Measurements from ENCODE around the gene PRDM10.
A peak's percentile ranks its signal among the peaks of the same experiment; 100 is the strongest.

- peak in 1 of 3 experiments; percentile 15; a peak in 1 of 6 replicates for TF ChIP-seq CTCF (IDR thresholded peaks at IDR 0.05 in 2 of 3, conservative IDR thresholded peaks at IDR 0.05 in 1 of 3; ENCODE audit: borderline replicate concordance in 1 of 3, insufficient read depth in 1 of 3, low read depth in 2 of 3, low read length in 2 of 3)
- TF ChIP-seq REST (IDR thresholded peaks at IDR 0.05; ENCODE audit: low read depth), result no peak
- TF ChIP-seq EZH2 (IDR thresholded peaks at IDR 0.05), result no peak
- TF ChIP-seq POLR2A (IDR thresholded peaks at IDR 0.05; ENCODE audit: borderline replicate concordance, extremely low read depth, insufficient read depth, insufficient read length), result no peak
- no peak for TF ChIP-seq ZFX (IDR thresholded peaks at IDR 0.05)
- TF ChIP-seq RAD21 (IDR thresholded peaks at IDR 0.05; ENCODE audit: low read depth), result no peak
- no peak for TF ChIP-seq TCF7L2 (IDR thresholded peaks at IDR 0.05; ENCODE audit: borderline replicate concordance, extremely low read depth, insufficient read depth, insufficient read length)
- no peak for TF ChIP-seq SRF (IDR thresholded peaks at IDR 0.05; ENCODE audit: low read depth)
- TF ChIP-seq, protein P1, sequence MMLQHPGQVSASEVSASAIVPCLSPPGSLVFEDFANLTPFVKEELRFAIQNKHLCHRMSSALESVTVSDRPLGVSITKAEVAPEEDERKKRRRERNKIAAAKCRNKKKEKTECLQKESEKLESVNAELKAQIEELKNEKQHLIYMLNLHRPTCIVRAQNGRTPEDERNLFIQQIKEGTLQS (IDR thresholded peaks at IDR 0.05), result no peak
- TF ChIP-seq, protein P2, sequence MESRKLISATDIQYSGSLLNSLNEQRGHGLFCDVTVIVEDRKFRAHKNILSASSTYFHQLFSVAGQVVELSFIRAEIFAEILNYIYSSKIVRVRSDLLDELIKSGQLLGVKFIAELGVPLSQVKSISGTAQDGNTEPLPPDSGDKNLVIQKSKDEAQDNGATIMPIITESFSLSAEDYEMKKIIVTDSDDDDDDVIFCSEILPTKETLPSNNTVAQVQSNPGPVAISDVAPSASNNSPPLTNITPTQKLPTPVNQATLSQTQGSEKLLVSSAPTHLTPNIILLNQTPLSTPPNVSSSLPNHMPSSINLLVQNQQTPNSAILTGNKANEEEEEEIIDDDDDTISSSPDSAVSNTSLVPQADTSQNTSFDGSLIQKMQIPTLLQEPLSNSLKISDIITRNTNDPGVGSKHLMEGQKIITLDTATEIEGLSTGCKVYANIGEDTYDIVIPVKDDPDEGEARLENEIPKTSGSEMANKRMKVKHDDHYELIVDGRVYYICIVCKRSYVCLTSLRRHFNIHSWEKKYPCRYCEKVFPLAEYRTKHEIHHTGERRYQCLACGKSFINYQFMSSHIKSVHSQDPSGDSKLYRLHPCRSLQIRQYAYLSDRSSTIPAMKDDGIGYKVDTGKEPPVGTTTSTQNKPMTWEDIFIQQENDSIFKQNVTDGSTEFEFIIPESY (IDR thresholded peaks at IDR 0.05; ENCODE audit: extremely low read depth, insufficient replicate concordance, low read length), result no peak
- TF ChIP-seq CBX3 (IDR thresholded peaks at IDR 0.05; ENCODE audit: low read depth), result no peak
- TF ChIP-seq YY1 (IDR thresholded peaks at IDR 0.05; ENCODE audit: extremely low read depth, insufficient replicate concordance, low read depth, low read length), result no peak
Measured at GRCh38 chr11:129922674-129923073, 80.0 kb downstream of the PRDM10 start.
